ENCODE measurements around the gene FCHSD2. TPM values are rescaled to one million over a fixed set of nuclear protein-coding genes. Genes with fewer than 3 reads are reported as not detected.
"Not testable (repeated sequence)": the region's sequence is repeated elsewhere in the genome, so short reads cannot be mapped to it uniquely, and the experiment has no call there.

Gene FCHSD2
- total RNA-seq, 2 donors from 2014 or later: 14.0 to 17.6 TPM

- peak; percentile 58 for DNase-seq
- peaks cover 2% of the 10 kb centered on the region for H3K27me3 Mint-ChIP-seq (ENCODE audit: insufficient read depth)
- H3K27ac ChIP-seq (ENCODE audit: low read depth, low read length): peak overlapping the region; percentile 6
- H3K36me3 ChIP-seq (ENCODE audit: control insufficient read depth, insufficient read depth, low read length): peaks cover 4% of the 10 kb centered on the region
- H3K27me3 ChIP-seq (ENCODE audit: control insufficient read depth, insufficient read depth, low read length, poor library complexity, severe bottlenecking): no peaks in the 10 kb centered on the region
- no peak overlapping the region for H3K9ac ChIP-seq (ENCODE audit: extremely low read depth, low read length, poor library complexity, severe bottlenecking)
- peak overlapping the region; percentile 68 for H3K27ac Mint-ChIP-seq
- peak overlapping the region; percentile 88 for H3K4me3 Mint-ChIP-seq
- no peaks in the 10 kb centered on the region for H3K4me1 ChIP-seq (ENCODE audit: control insufficient read depth, insufficient read depth, low read length)
- WGBS, 2 experiments (ENCODE audit: insufficient coverage in 1 of 2, insufficient read length in 1 of 2): 89 to 95% methylated on average over 3 to 4 of the region's 4 CpGs
- peak overlapping the region; percentile 86 for H3K4me3 ChIP-seq (ENCODE audit: low read length)
- H3K4me1 Mint-ChIP-seq: peaks cover 18% of the 10 kb centered on the region
- no peaks in the 10 kb centered on the region for H3K9me3 ChIP-seq (ENCODE audit: control insufficient read depth, low read length)
- no peaks in the 10 kb centered on the region for H3K9me3 Mint-ChIP-seq
- TF ChIP-seq CTCF (conservative IDR thresholded peaks at IDR 0.05): no peak
- H3K36me3 Mint-ChIP-seq (ENCODE audit: low read depth): peaks cover 15% of the 10 kb centered on the region
Observed at GRCh38 chr11:72812604-72812966, 329.5 kb downstream of the FCHSD2 start.

- H3K9me3 ChIP-seq (ENCODE audit: control insufficient read depth, low read length); H3K4me3 ChIP-seq (ENCODE audit: low read length); H3K36me3 ChIP-seq (ENCODE audit: control insufficient read depth, insufficient read depth, low read length); H3K4me3 Mint-ChIP-seq; H3K27me3 ChIP-seq (ENCODE audit: control insufficient read depth, insufficient read depth, low read length, poor library complexity, severe bottlenecking); H3K27ac ChIP-seq (ENCODE audit: low read depth, low read length); H3K4me1 ChIP-seq (ENCODE audit: control insufficient read depth, insufficient read depth, low read length); H3K9ac ChIP-seq (ENCODE audit: extremely low read depth, low read length, poor library complexity, severe bottlenecking); H3K27ac Mint-ChIP-seq; H3K9me3 Mint-ChIP-seq; H3K27me3 Mint-ChIP-seq (ENCODE audit: insufficient read depth); DNase-seq: not testable (repeated sequence)
- Mint-ChIP-seq H3K36me3 (ENCODE audit: low read depth) (peaks cover 12% of the 10 kb centered on the region), H3K4me1 (peaks cover 18% of the 10 kb centered on the region)
- whole genome bisulfite sequencing, 2 experiments (ENCODE audit: insufficient coverage in 1 of 2, insufficient read length in 1 of 2): 87 to 96% methylated on average over 10 of the region's 10 CpGs
Observed at GRCh38 chr11:72811686-72812085, 330.4 kb downstream of the FCHSD2 start.

- 98 to 100% methylated on average over 1 to 4 of the region's 4 CpGs for WGBS, 2 experiments (ENCODE audit: insufficient coverage in 1 of 2, insufficient read length in 1 of 2)
- peaks cover 4% of the 10 kb centered on the region for H3K36me3 ChIP-seq (ENCODE audit: control insufficient read depth, insufficient read depth, low read length)
- no peak for TF ChIP-seq CTCF (conservative IDR thresholded peaks at IDR 0.05)
- no peak overlapping the region for H3K27ac ChIP-seq (ENCODE audit: low read depth, low read length)
- no peak overlapping the region for H3K4me3 ChIP-seq (ENCODE audit: low read length)
- H3K4me1 ChIP-seq (ENCODE audit: control insufficient read depth, insufficient read depth, low read length): no peaks in the 10 kb centered on the region
- peaks cover 10% of the 10 kb centered on the region for H3K4me1 Mint-ChIP-seq
- H3K36me3 Mint-ChIP-seq (ENCODE audit: low read depth): peaks cover 12% of the 10 kb centered on the region
- no peak for DNase-seq
- H3K9ac ChIP-seq (ENCODE audit: extremely low read depth, low read length, poor library complexity, severe bottlenecking): no peak overlapping the region
- H3K27me3 Mint-ChIP-seq (ENCODE audit: insufficient read depth): no peaks in the 10 kb centered on the region
- no peaks in the 10 kb centered on the region for H3K27me3 ChIP-seq (ENCODE audit: control insufficient read depth, insufficient read depth, low read length, poor library complexity, severe bottlenecking)
- H3K4me3 Mint-ChIP-seq: no peak overlapping the region
- H3K9me3 Mint-ChIP-seq: no peaks in the 10 kb centered on the region
- H3K9me3 ChIP-seq (ENCODE audit: control insufficient read depth, low read length): no peaks in the 10 kb centered on the region
- H3K27ac Mint-ChIP-seq: no peak overlapping the region
Observed at GRCh38 chr11:72808331-72808798, 333.8 kb downstream of the FCHSD2 start.

GRCh38 chr11:72807792-72808191 lies 334.3 kb downstream of the FCHSD2 start:
- DNase-seq: no peak
- no peak for TF ChIP-seq CTCF (conservative IDR thresholded peaks at IDR 0.05)
- Mint-ChIP-seq H3K27me3 (ENCODE audit: insufficient read depth) (no peaks in the 10 kb centered on the region), H3K36me3 (ENCODE audit: low read depth) (peaks cover 12% of the 10 kb centered on the region), H3K9me3 (no peaks in the 10 kb centered on the region), H3K4me3 (no peak overlapping the region), H3K27ac (no peak overlapping the region), H3K4me1 (peaks cover 4% of the 10 kb centered on the region)
- Histone ChIP-seq H3K4me3 (ENCODE audit: low read length) (no peak overlapping the region), H3K9me3 (ENCODE audit: control insufficient read depth, low read length) (no peaks in the 10 kb centered on the region), H3K27ac (ENCODE audit: low read depth, low read length) (no peak overlapping the region), H3K27me3 (ENCODE audit: control insufficient read depth, insufficient read depth, low read length, poor library complexity, severe bottlenecking) (no peaks in the 10 kb centered on the region), H3K36me3 (ENCODE audit: control insufficient read depth, insufficient read depth, low read length) (peaks cover 4% of the 10 kb centered on the region), H3K4me1 (ENCODE audit: control insufficient read depth, insufficient read depth, low read length) (no peaks in the 10 kb centered on the region), H3K9ac (ENCODE audit: extremely low read depth, low read length, poor library complexity, severe bottlenecking) (no peak overlapping the region)
- 91 to 100% methylated on average over 2 of the region's 2 CpGs for WGBS, 2 experiments (ENCODE audit: insufficient coverage in 1 of 2, insufficient read length in 1 of 2)
